Breast epithelium (tissue), 3 donors: Measurements from ENCODE around the gene VASP.

Source experiments
- POLR2A ChIP-seq: fragments of 450-650 bp; IDR thresholded peaks from one replicate; pipeline ENCODE4 v1.6.1; 2016; ENCODE audit warnings: antibody characterized with exemption, mild to moderate bottlenecking, moderate library complexity
- POLR2AphosphoS5 ChIP-seq, 3 donors: sonication (generic); formaldehyde crosslinking; IDR thresholded peaks; one replicate each; pipeline ENCODE4 v1.6.1; 2017; ENCODE audit warnings: antibody characterized with exemption in 3 of 3
- TF ChIP-seq, protein P1 (sequence below), 3 donors: fragments of 450-650 bp; IDR thresholded peaks; one replicate each; pipeline ENCODE4 v1.5.1; 2016 to 2017; ENCODE audit warnings: antibody characterized with exemption in 3 of 3, mild to moderate bottlenecking in 3 of 3, moderate library complexity in 3 of 3

DNA sequence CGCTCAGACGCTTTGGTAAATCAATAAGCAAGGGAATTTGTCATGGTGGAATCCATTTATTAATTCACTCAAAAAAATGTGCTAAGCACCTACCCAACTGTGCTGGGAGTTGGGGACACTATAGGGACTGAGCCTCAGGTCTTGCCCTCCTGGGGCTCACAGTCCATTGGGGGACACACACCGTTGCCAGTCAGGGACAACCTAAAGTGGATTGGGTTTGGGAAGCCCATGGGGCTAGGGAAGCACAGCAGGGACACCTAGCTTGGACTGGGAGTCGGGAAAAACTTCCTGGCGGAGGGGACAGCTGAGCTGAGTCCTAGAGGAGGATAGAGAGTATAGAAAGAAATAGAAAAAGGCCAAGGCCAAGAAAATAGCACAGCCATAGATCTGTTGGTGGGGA, 31.0 kb upstream of the VASP start:
- TF ChIP-seq POLR2A: no peak
- TF ChIP-seq, protein P1, sequence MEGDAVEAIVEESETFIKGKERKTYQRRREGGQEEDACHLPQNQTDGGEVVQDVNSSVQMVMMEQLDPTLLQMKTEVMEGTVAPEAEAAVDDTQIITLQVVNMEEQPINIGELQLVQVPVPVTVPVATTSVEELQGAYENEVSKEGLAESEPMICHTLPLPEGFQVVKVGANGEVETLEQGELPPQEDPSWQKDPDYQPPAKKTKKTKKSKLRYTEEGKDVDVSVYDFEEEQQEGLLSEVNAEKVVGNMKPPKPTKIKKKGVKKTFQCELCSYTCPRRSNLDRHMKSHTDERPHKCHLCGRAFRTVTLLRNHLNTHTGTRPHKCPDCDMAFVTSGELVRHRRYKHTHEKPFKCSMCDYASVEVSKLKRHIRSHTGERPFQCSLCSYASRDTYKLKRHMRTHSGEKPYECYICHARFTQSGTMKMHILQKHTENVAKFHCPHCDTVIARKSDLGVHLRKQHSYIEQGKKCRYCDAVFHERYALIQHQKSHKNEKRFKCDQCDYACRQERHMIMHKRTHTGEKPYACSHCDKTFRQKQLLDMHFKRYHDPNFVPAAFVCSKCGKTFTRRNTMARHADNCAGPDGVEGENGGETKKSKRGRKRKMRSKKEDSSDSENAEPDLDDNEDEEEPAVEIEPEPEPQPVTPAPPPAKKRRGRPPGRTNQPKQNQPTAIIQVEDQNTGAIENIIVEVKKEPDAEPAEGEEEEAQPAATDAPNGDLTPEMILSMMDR (IDR thresholded peaks at IDR 0.05): no peak
- peak in 1 of 3 donors; percentile 74 for TF ChIP-seq POLR2AphosphoS5 (IDR thresholded peaks at IDR 0.05)
